ENCODE measurements around the gene DUSP9.

The DUSP9 gene

GRCh38 chrX:153653556-153653955 is 6.6 kb downstream of the DUSP9 start:
- H3K4me3 ChIP-seq: no peak overlapping the region
- DNase-seq (ENCODE audit: low spot score in 2 of 2): no peak
- in situ Hi-C loops (cut with MboI; ENCODE audit: low sequenced_read_pairs): loop anchor here (25.0 kb wide), 1 partner anchor 691 kb away; no protein-coding TSS in a partner anchor

GRCh38 chrX:153657161-153657560 is 10.2 kb downstream of the DUSP9 start:
- H3K4me3 ChIP-seq: no peak overlapping the region
- no peak for DNase-seq (ENCODE audit: low spot score in 2 of 2)
- no peaks in the 10 kb centered on the region for H3K4me1 ChIP-seq
- no peaks in the 10 kb centered on the region; the same call in 1 of the 2 replicates for H3K9me3 ChIP-seq
- no peaks in the 10 kb centered on the region for H3K27me3 ChIP-seq (ENCODE audit: low read depth)
- in situ Hi-C loops (cut with MboI; ENCODE audit: low sequenced_read_pairs): loop anchor here (25.0 kb wide), 1 partner anchor 695 kb away; no protein-coding TSS in a partner anchor
- no peaks in the 10 kb centered on the region for H3K36me3 ChIP-seq (replicated peaks)

More at GRCh38 chrX:153653556-153653955, 6.6 kb downstream of the DUSP9 start:
- Histone ChIP-seq H3K27me3 (ENCODE audit: low read depth) (no peaks in the 10 kb centered on the region), H3K9me3 (no peaks in the 10 kb centered on the region), H3K4me1 (peaks cover 11% of the 10 kb centered on the region; the same call in 1 of the 2 replicates), H3K36me3 (replicated peaks) (peaks cover 24% of the 10 kb centered on the region)

- no peaks in the 10 kb centered on the region for H3K27me3 ChIP-seq (ENCODE audit: low read depth)
- in situ Hi-C loops (cut with MboI; ENCODE audit: low sequenced_read_pairs): loop anchor here (25.0 kb wide), 1 partner anchor 697 kb away; no protein-coding TSS in a partner anchor
Measured at GRCh38 chrX:153659268-153659667, 12.3 kb downstream of the DUSP9 start.

GRCh38 chrX:153662266-153662665 is 15.3 kb downstream of the DUSP9 start:
- Histone ChIP-seq H3K27me3 (ENCODE audit: low read depth) (no peaks in the 10 kb centered on the region), H3K4me1 (no peaks in the 10 kb centered on the region), H3K4me3 (no peak overlapping the region), H3K36me3 (replicated peaks) (no peaks in the 10 kb centered on the region), H3K9me3 (no peaks in the 10 kb centered on the region; the same call in 1 of the 2 replicates)
- peak; percentile 60 to 88 for DNase-seq (ENCODE audit: low spot score in 2 of 2)
- in situ Hi-C loops (cut with MboI; ENCODE audit: low sequenced_read_pairs): loop anchor here (10.0 to 25.0 kb wide), 2 partner anchors 627 to 700 kb away; no protein-coding TSS in a partner anchor

More at GRCh38 chrX:153659268-153659667, 12.3 kb downstream of the DUSP9 start:
- Histone ChIP-seq H3K36me3 (replicated peaks) (no peaks in the 10 kb centered on the region), H3K4me1 (no peaks in the 10 kb centered on the region), H3K4me3 (no peak overlapping the region), H3K9me3 (no peaks in the 10 kb centered on the region; the same call in 1 of the 2 replicates)
- DNase-seq (ENCODE audit: low spot score in 2 of 2): no peak

- Histone ChIP-seq H3K4me1 (peaks cover 2% of the 10 kb centered on the region; the same call in 1 of the 2 replicates), H3K27me3 (ENCODE audit: low read depth) (no peaks in the 10 kb centered on the region), H3K9me3 (no peaks in the 10 kb centered on the region), H3K4me3 (no peak overlapping the region), H3K36me3 (replicated peaks) (no peaks in the 10 kb centered on the region)
- in situ Hi-C loops (cut with MboI; ENCODE audit: low sequenced_read_pairs): loop anchor here (5.0 to 25.0 kb wide), 3 partner anchors 129 to 704 kb away; no protein-coding TSS in a partner anchor
- DNase-seq (ENCODE audit: low spot score in 2 of 2): no peak
Measured at GRCh38 chrX:153665726-153666306, 18.8 kb downstream of the DUSP9 start.

- no peaks in the 10 kb centered on the region for H3K27me3 ChIP-seq (ENCODE audit: low read depth)
- in situ Hi-C loops (cut with MboI; ENCODE audit: low sequenced_read_pairs): loop anchor here (5.0 to 25.0 kb wide), 3 partner anchors 130 to 705 kb away; no protein-coding TSS in a partner anchor
- H3K4me1 ChIP-seq: peaks cover 2% of the 10 kb centered on the region; the same call in 1 of the 2 replicates
- H3K4me3 ChIP-seq: peak overlapping the region; percentile 41
- no peaks in the 10 kb centered on the region for H3K36me3 ChIP-seq (replicated peaks)
- no peaks in the 10 kb centered on the region for H3K9me3 ChIP-seq
- no peak for DNase-seq (ENCODE audit: low spot score in 2 of 2)
Measured at GRCh38 chrX:153667281-153667955, 20.4 kb downstream of the DUSP9 start.

GRCh38 chrX:153667956-153668396 is 21.0 kb downstream of the DUSP9 start:
- Histone ChIP-seq H3K9me3 (no peaks in the 10 kb centered on the region), H3K27me3 (ENCODE audit: low read depth) (no peaks in the 10 kb centered on the region), H3K4me1 (peaks cover 2% of the 10 kb centered on the region; the same call in 1 of the 2 replicates), H3K4me3 (peak overlapping the region; percentile 41), H3K36me3 (replicated peaks) (no peaks in the 10 kb centered on the region)
- in situ Hi-C loops (cut with MboI; ENCODE audit: low sequenced_read_pairs): loop anchor here (5.0 to 25.0 kb wide), 3 partner anchors 131 to 706 kb away; no protein-coding TSS in a partner anchor
- peak; percentile 76 to 96 for DNase-seq (ENCODE audit: low spot score in 2 of 2)

GRCh38 chrX:153668423-153669173 is 21.6 kb downstream of the DUSP9 start:
- DNase-seq (ENCODE audit: low spot score in 2 of 2): no peak
- in situ Hi-C loops (cut with MboI; ENCODE audit: low sequenced_read_pairs): loop anchor here (5.0 to 25.0 kb wide), 3 partner anchors 131 to 706 kb away; no protein-coding TSS in a partner anchor
- H3K27me3 ChIP-seq (ENCODE audit: low read depth): no peaks in the 10 kb centered on the region
- no peak overlapping the region for H3K4me3 ChIP-seq
- H3K4me1 ChIP-seq: peaks cover 2% of the 10 kb centered on the region; the same call in 1 of the 2 replicates
- no peaks in the 10 kb centered on the region for H3K36me3 ChIP-seq (replicated peaks)
- no peaks in the 10 kb centered on the region for H3K9me3 ChIP-seq

GRCh38 chrX:153669174-153669890 is 22.3 kb downstream of the DUSP9 start:
- peaks cover 2% of the 10 kb centered on the region; the same call in 1 of the 2 replicates for H3K4me1 ChIP-seq
- H3K9me3 ChIP-seq: no peaks in the 10 kb centered on the region
- H3K36me3 ChIP-seq (replicated peaks): no peaks in the 10 kb centered on the region
- no peak overlapping the region for H3K4me3 ChIP-seq
- in situ Hi-C loops (cut with MboI; ENCODE audit: low sequenced_read_pairs): loop anchor here (5.0 to 25.0 kb wide), 3 partner anchors 132 to 707 kb away; no protein-coding TSS in a partner anchor
- DNase-seq (ENCODE audit: low spot score in 2 of 2): peak in 1 of 2 experiments; percentile 81
- peaks cover 4% of the 10 kb centered on the region for H3K27me3 ChIP-seq (ENCODE audit: low read depth)

- Histone ChIP-seq H3K27me3 (ENCODE audit: low read depth) (peaks cover 4% of the 10 kb centered on the region), H3K36me3 (replicated peaks) (no peaks in the 10 kb centered on the region), H3K9me3 (no peaks in the 10 kb centered on the region), H3K4me1 (peaks cover 2% of the 10 kb centered on the region; the same call in 1 of the 2 replicates), H3K4me3 (no peak overlapping the region)
- in situ Hi-C loops (cut with MboI; ENCODE audit: low sequenced_read_pairs): loop anchor here (5.0 to 25.0 kb wide), 3 partner anchors 133 to 708 kb away; no protein-coding TSS in a partner anchor
- no peak for DNase-seq (ENCODE audit: low spot score in 2 of 2)
Measured at GRCh38 chrX:153669901-153670731, 23.1 kb downstream of the DUSP9 start.

- H3K4me1 ChIP-seq: peaks cover 2% of the 10 kb centered on the region; the same call in 1 of the 2 replicates
- H3K4me3 ChIP-seq: no peak overlapping the region
- H3K9me3 ChIP-seq: no peaks in the 10 kb centered on the region
- in situ Hi-C loops (cut with MboI; ENCODE audit: low sequenced_read_pairs): loop anchor here (25.0 kb wide), 1 partner anchor 709 kb away; no protein-coding TSS in a partner anchor
- no peaks in the 10 kb centered on the region for H3K36me3 ChIP-seq (replicated peaks)
- H3K27me3 ChIP-seq (ENCODE audit: low read depth): peaks cover 4% of the 10 kb centered on the region
- no peak for DNase-seq (ENCODE audit: low spot score in 2 of 2)
Measured at GRCh38 chrX:153670748-153671588, 24.0 kb downstream of the DUSP9 start.
